Tibial nerve (tissue), 4 donors: ENCODE measurements around the gene SAXO1. TPM values are rescaled to one million over a fixed set of nuclear protein-coding genes. Genes with fewer than 3 reads are reported as not detected.

ENCODE experiments used
- DNase-seq, 2 donors: peaks; one replicate each; pipeline ENCODE4 v3.0.0-alpha.2; 2019; ENCODE audit warnings: low spot score in 2 of 2
- H3K27ac ChIP-seq, 4 donors: fragments of 200-600 bp; sonication (generic) in 3 of 4; one replicate each; pipeline ENCODE4 v1.5.1; 2017 to 2019; ENCODE audit warnings: mild to moderate bottlenecking in 1 of 4
- H3K27me3 ChIP-seq, 2 donors: fragments of 200-600 bp; sonication (generic) in 1 of 2; one replicate each; pipeline versions ENCODE4 v1.5.1 to v1.6.0; 2017 to 2019
- H3K36me3 ChIP-seq, 3 donors: fragments of 200-600 bp; sonication (generic); one replicate each; pipeline ENCODE4 v1.5.1; 2018 to 2019
- H3K4me1 ChIP-seq, 4 donors: fragments of 200-600 bp; sonication (generic) in 3 of 4; one replicate each; pipeline ENCODE4 v1.5.1; 2017 to 2019
- H3K4me3 ChIP-seq, 4 donors: fragments of 200-600 bp; sonication (generic) in 3 of 4; one replicate each; pipeline ENCODE4 v1.5.1; 2017 to 2019; ENCODE audit warnings: mild to moderate bottlenecking in 1 of 4, moderate library complexity in 1 of 4
- H3K9me3 ChIP-seq, 4 donors: fragments of 200-600 bp; sonication (generic) in 3 of 4; one replicate each; pipeline ENCODE4 v1.5.1; 2017 to 2019
- CTCF ChIP-seq, 5 experiments: fragments of 200-600 bp in 3 of 5; fragments of 450-650 bp in 2 of 5; sonication (generic) in 3 of 5; IDR thresholded peaks; one replicate each; pipeline ENCODE4 v1.5.1; 2016 to 2019; ENCODE audit warnings: antibody characterized with exemption in 5 of 5, mild to moderate bottlenecking in 3 of 5, moderate library complexity in 2 of 5
- EP300 ChIP-seq, 2 donors: sonication (generic); formaldehyde crosslinking; IDR thresholded peaks; one replicate each; pipeline ENCODE4 v1.6.1; 2017; ENCODE audit warnings: antibody characterized with exemption in 2 of 2, mild to moderate bottlenecking in 1 of 2
- POLR2A ChIP-seq, 2 donors: fragments of 450-650 bp; IDR thresholded peaks; one replicate each; pipeline ENCODE4 v1.6.1; 2017; ENCODE audit warnings: antibody characterized with exemption in 2 of 2, mild to moderate bottlenecking in 2 of 2, moderate library complexity in 2 of 2
- WGBS, 2 donors: methylation state at CpG; one replicate each; pipeline ENCODE4 v1.1.5; 2018; 5-methylcytosine and 5-hydroxymethylcytosine counted together
- total RNA-seq, 4 donors: library from RNA; depleted of rRNA; stranded (reverse); fragments of >200 nt; gene quantifications; one replicate each; pipeline ENCODE4 v1.1.0, GENCODE V29; 2016

Gene SAXO1
- total RNA-seq, 4 donors from 2014 or later = 0.39 to 1.0 TPM; not detected in 2

GRCh38 chr9:18921366-18922075, 111.5 kb downstream of the SAXO1 start:
- WGBS, 2 donors = 55% methylated on average over 7 of the region's 7 CpGs
- TF ChIP-seq CTCF (IDR thresholded peaks at IDR 0.05) (no peak), EP300 (IDR thresholded peaks at IDR 0.05) (no peak), POLR2A (IDR thresholded peaks at IDR 0.05) (no peak)
- peak overlapping the region in 2 of 4 donors; percentile 28 to 29 for H3K27ac ChIP-seq
- peaks cover 0 to 23% (median 4%) of the 10 kb centered on the region in 4 donors for H3K4me1 ChIP-seq
- H3K27me3 ChIP-seq = no peaks in the 10 kb centered on the region
- no peak overlapping the region for H3K4me3 ChIP-seq
- no peaks in the 10 kb centered on the region for H3K9me3 ChIP-seq
- no peaks in the 10 kb centered on the region for H3K36me3 ChIP-seq
- DNase-seq = no peak

- no peaks in the 10 kb centered on the region for H3K27me3 ChIP-seq
- H3K4me3 ChIP-seq = no peak overlapping the region
- H3K36me3 ChIP-seq = no peaks in the 10 kb centered on the region
- H3K27ac ChIP-seq = no peak overlapping the region
- WGBS, 2 donors = 53 to 63% methylated on average over 4 of the region's 4 CpGs
- H3K4me1 ChIP-seq = peaks cover 0 to 23% (median 4%) of the 10 kb centered on the region in 4 donors
- no peak for DNase-seq
- no peaks in the 10 kb centered on the region for H3K9me3 ChIP-seq
- TF ChIP-seq EP300 (IDR thresholded peaks at IDR 0.05) (no peak), POLR2A (IDR thresholded peaks at IDR 0.05) (no peak), CTCF (IDR thresholded peaks at IDR 0.05) (no peak)
These were observed 112.6 kb downstream of the SAXO1 start for GRCh38 chr9:18920141-18921084.

- TF ChIP-seq POLR2A (IDR thresholded peaks at IDR 0.05) (no peak), EP300 (IDR thresholded peaks at IDR 0.05) (no peak), CTCF (IDR thresholded peaks at IDR 0.05) (no peak)
- H3K36me3 ChIP-seq = no peaks in the 10 kb centered on the region
- DNase-seq = no peak
- no peaks in the 10 kb centered on the region for H3K9me3 ChIP-seq
- peaks cover 0 to 6% (median 0%) of the 10 kb centered on the region in 4 donors for H3K4me1 ChIP-seq
- H3K27me3 ChIP-seq = no peaks in the 10 kb centered on the region
- no peak overlapping the region for H3K4me3 ChIP-seq
- WGBS, 2 donors = 89 to 93% methylated on average over 9 of the region's 9 CpGs
- no peak overlapping the region for H3K27ac ChIP-seq
These were observed 121.2 kb downstream of the SAXO1 start for GRCh38 chr9:18911714-18912342.

GRCh38 chr9:18910916-18911315, 122.1 kb downstream of the SAXO1 start:
- TF ChIP-seq CTCF (IDR thresholded peaks at IDR 0.05) (no peak), POLR2A (IDR thresholded peaks at IDR 0.05) (no peak), EP300 (IDR thresholded peaks at IDR 0.05) (no peak)
- 47 to 52% methylated on average over 6 of the region's 6 CpGs for WGBS, 2 donors
- DNase-seq = no peak

More at GRCh38 chr9:18910916-18911315, 122.1 kb downstream of the SAXO1 start:
- H3K9me3 ChIP-seq = no peaks in the 10 kb centered on the region
- no peak overlapping the region for H3K4me3 ChIP-seq
- no peaks in the 10 kb centered on the region for H3K27me3 ChIP-seq
- H3K36me3 ChIP-seq = no peaks in the 10 kb centered on the region
- H3K4me1 ChIP-seq = peaks cover 0 to 6% (median 0%) of the 10 kb centered on the region in 4 donors
- no peak overlapping the region for H3K27ac ChIP-seq
